ENCODE results near the gene ACTL10. TPM values are rescaled to one million over a fixed set of nuclear protein-coding genes. Genes with fewer than 3 reads are reported as not detected.

The ACTL10 gene
- polyA plus RNA-seq, 2 of the 4 experiments (the other 2 are of a cell fraction), result not detected

- TF ChIP-seq BHLHE40 (IDR thresholded peaks at IDR 0.05; ENCODE audit: low read depth, low read length) (no peak), HDAC2 (IDR thresholded peaks at IDR 0.05) (no peak), MAX (IDR thresholded peaks at IDR 0.05) (no peak), CEBPB (IDR thresholded peaks at IDR 0.05) (no peak), CHD4 (IDR thresholded peaks at IDR 0.05; ENCODE audit: borderline replicate concordance) (no peak), KDM5A (IDR thresholded peaks at IDR 0.05) (no peak), E2F6 (IDR thresholded peaks at IDR 0.05; ENCODE audit: borderline replicate concordance, low read depth) (no peak), GATA3 (IDR thresholded peaks at IDR 0.05; ENCODE audit: borderline replicate concordance) (no peak)
- H3K9me3 ChIP-seq, result no peaks in the 10 kb centered on the region
- WGBS (ENCODE audit: missing lambda C conversion rate), result 86% methylated on average over 1 of the region's 1 CpG
- DNase-seq (ENCODE audit: low read depth in 1 of 2, low spot score in 1 of 2), result no peak
- ChIA-PET POLR2A (no interaction called here), CTCF (interaction anchor here (0.9 to 1.6 kb wide), 2 partner anchors 9 to 132 kb away, joined by 3 to 4 read pairs; no protein-coding TSS in a partner anchor)
- H3K4me2 ChIP-seq, result no peak overlapping the region
- no peak overlapping the region for H3K27ac ChIP-seq
- no peak for ATAC-seq
- H3K4me3 ChIP-seq, result no peak overlapping the region
- H3K4me1 ChIP-seq, result peaks cover 13% of the 10 kb centered on the region
- no peak for FAIRE-seq
Observed at GRCh38 chr20:33689493-33689892, 22.8 kb downstream of the ACTL10 start.

GRCh38 chr20:33689973-33690372 lies 23.2 kb downstream of the ACTL10 start:
- no peak for FAIRE-seq
- Histone ChIP-seq H3K9me3 (no peaks in the 10 kb centered on the region), H3K27ac (no peak overlapping the region), H3K4me3 (no peak overlapping the region), H3K4me2 (no peak overlapping the region), H3K4me1 (peaks cover 8% of the 10 kb centered on the region)
- TF ChIP-seq ATOH8 (CRISPR knock-in tag; IDR thresholded peaks at IDR 0.05; ENCODE audit: low read depth) (no peak), POLR2A (IDR thresholded peaks at IDR 0.05; ENCODE audit: low read length) (no peak), ZNF302 (CRISPR knock-in tag; IDR thresholded peaks at IDR 0.05) (no peak), TP53 (CRISPR knock-in tag; IDR thresholded peaks at IDR 0.05) (no peak), HES2 (IDR thresholded peaks at IDR 0.05) (no peak), ELK1 (IDR thresholded peaks at IDR 0.05; ENCODE audit: low read depth, low read length) (no peak), JUN (IDR thresholded peaks at IDR 0.05) (no peak), RNF2 (IDR thresholded peaks at IDR 0.05; ENCODE audit: borderline replicate concordance, low read depth) (no peak), FOSL2 (IDR thresholded peaks at IDR 0.05) (no peak), FOSL2 (CRISPR knock-in tag; IDR thresholded peaks at IDR 0.05) (no peak), REST (IDR thresholded peaks at IDR 0.05) (no peak)
- no peak for ATAC-seq
- CTCF ChIA-PET, result interaction anchor here (0.6 to 1.6 kb wide), 3 partner anchors 9 to 132 kb away, joined by 3 to 4 read pairs (median 3); no protein-coding TSS in a partner anchor
- 39% methylated on average over 4 of the region's 4 CpGs for WGBS (ENCODE audit: missing lambda C conversion rate)
- POLR2A ChIA-PET, result no interaction called here
- DNase-seq (ENCODE audit: low read depth in 1 of 2, low spot score in 1 of 2), result no peak

All from A549 (cell line).